Spleen (tissue), 11 donors: ENCODE results near the gene TMCC1. TPM values are rescaled to one million over a fixed set of nuclear protein-coding genes. Genes with fewer than 3 reads are reported as not detected.

Source experiments
- DNase-seq: peaks from one replicate; pipeline ENCODE4 v3.0.0-alpha.2; 2020
- H3K27ac ChIP-seq, 8 donors: fragments of 200-600 bp; sonication (generic) in 7 of 8; 1 replicate in 4 of 8; 2 replicates in 4 of 8; pipeline versions ENCODE4 v1.5.0 to v1.8.0; 2016 to 2021; ENCODE audit warnings: inconsistent platforms in 4 of 8, mild to moderate bottlenecking in 4 of 8, moderate library complexity in 1 of 8
- H3K27me3 ChIP-seq, 7 donors: fragments of 200-600 bp; sonication (generic) in 6 of 7; replicated peaks in 1 of 7; 1 replicate in 4 of 7; 2 replicates in 3 of 7; pipeline versions ENCODE4 v1.5.0 to v1.8.0; 2016 to 2021; ENCODE audit warnings: inconsistent platforms in 3 of 7, mild to moderate bottlenecking in 1 of 7
- H3K36me3 ChIP-seq, 6 donors: fragments of 200-600 bp; sonication (generic) in 5 of 6; 1 replicate in 4 of 6; 2 replicates in 2 of 6; pipeline versions ENCODE4 v1.5.0 to v1.8.0; 2016 to 2021; ENCODE audit warnings: inconsistent platforms in 2 of 6
- H3K4me1 ChIP-seq, 6 donors: fragments of 200-600 bp; sonication (generic) in 5 of 6; 1 replicate in 3 of 6; 2 replicates in 3 of 6; pipeline versions ENCODE4 v1.5.0 to v1.8.0; 2016 to 2021; ENCODE audit warnings: inconsistent platforms in 3 of 6
- H3K4me3 ChIP-seq, 8 donors: fragments of 200-600 bp; sonication (generic) in 7 of 8; 1 replicate in 4 of 8; 2 replicates in 4 of 8; pipeline versions ENCODE4 v1.5.0 to v1.8.0; 2016 to 2021; ENCODE audit warnings: inconsistent platforms in 4 of 8, mild to moderate bottlenecking in 4 of 8, moderate library complexity in 2 of 8
- H3K9me3 ChIP-seq, 8 donors: fragments of 200-600 bp; sonication (generic) in 7 of 8; 1 replicate in 4 of 8; 2 replicates in 4 of 8; pipeline versions ENCODE4 v1.5.0 to v1.8.0; 2016 to 2021; ENCODE audit warnings: inconsistent platforms in 4 of 8
- POLR2A ChIP-seq, 3 donors: fragments of 450-650 bp; IDR thresholded peaks; one replicate each; pipeline ENCODE4 v1.5.1; 2017; ENCODE audit warnings: antibody characterized with exemption in 3 of 3, mild to moderate bottlenecking in 1 of 3
- POLR2AphosphoS5 ChIP-seq, 3 donors: sonication (generic); formaldehyde crosslinking; IDR thresholded peaks; one replicate each; pipeline ENCODE4 v1.5.1; 2017; ENCODE audit warnings: antibody characterized with exemption in 3 of 3
- WGBS, 5 donors: extraction: QIAGEN DNeasy Blood & Tissue Kit in 3 of 5; methylation state at CpG; one replicate each; pipeline versions ENCODE4 v1.1.5 to v1.1.7; 2013 to 2018; 5-methylcytosine and 5-hydroxymethylcytosine counted together
- intact Hi-C: fragments of 100-400 bp; cut with DNase I; formaldehyde crosslinking; loops from one replicate; pipeline ENCODE4 v1.15.0; 2023; ENCODE audit warnings: low total_unique reads
- polyA plus RNA-seq, 3 donors: library from polyadenylated mRNA; stranded (reverse); fragments of 200-250 nt; gene quantifications; one replicate each; pipeline ENCODE4 v1.2.1, GENCODE V29; 2013
- total RNA-seq, 7 donors: library from RNA; depleted of rRNA in 3 of 7; stranded (reverse); fragments of >200 nt in 3 of 7; fragmentation: NEBNext Ultra II Directional in 4 of 7; extraction: Animal tissue kit (Norgen Biotek cat#: 25700) in 4 of 7; gene quantifications; one replicate each; pipeline versions ENCODE4 v1.1.0 to v1.2.1, GENCODE V29; 2016 to 2021
- TF ChIP-seq, protein P1 (sequence below), 11 experiments: fragments of 200-600 bp in 7 of 11; fragments of 450-650 bp in 4 of 11; sonication (generic) in 4 of 11; IDR thresholded peaks in 8 of 11; conservative IDR thresholded peaks in 3 of 11; 1 replicate in 7 of 11; 2 replicates in 4 of 11; pipeline versions ENCODE4 v1.4.0 to v1.8.0; 2016 to 2021; ENCODE audit warnings: antibody characterized with exemption in 11 of 11, inconsistent platforms in 4 of 11, mild to moderate bottlenecking in 1 of 11
- donor health status: healthy with polysubstance abuse.
- donor health status: DM: no; HTN: no; CAD: no; lungs with moderate emphysema.
- donor health status: DM: no; HTN: no; CAD: no.
- donor health status: Bipolar disorder and iron deficiency.
- donor health status: healthy.
- donor health status: DM: no; HTN: no; CAD: no.
- donor health status: DM: yes; HTN: yes; CAD: no.

Gene TMCC1
- total and polyA plus RNA-seq, 10 donors = 4.5 to 45.5 (median 32.5) TPM

DNA sequence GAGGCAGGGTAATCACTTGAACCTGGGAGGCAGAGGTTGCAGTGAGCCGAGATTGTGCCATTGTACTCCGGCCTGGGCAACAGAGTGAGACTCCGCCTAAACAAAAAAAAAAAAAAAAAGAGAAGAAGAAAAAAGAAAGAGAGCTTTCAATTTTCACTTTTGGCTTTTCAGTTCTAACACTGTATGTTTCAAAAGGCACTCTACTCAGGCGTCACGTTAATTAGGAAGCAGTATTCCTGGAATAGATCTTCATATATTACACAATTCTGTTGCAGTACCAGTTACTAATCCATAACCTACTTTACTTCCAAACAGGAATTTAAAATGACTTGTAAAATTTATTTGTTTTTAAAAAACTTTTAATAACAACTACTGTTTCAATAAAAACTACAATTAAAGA is 155.3 kb downstream of the TMCC1 start:
- no peaks in the 10 kb centered on the region for H3K27me3 ChIP-seq
- TF ChIP-seq POLR2A (IDR thresholded peaks at IDR 0.05) (no peak), POLR2AphosphoS5 (IDR thresholded peaks at IDR 0.05) (no peak)
- TF ChIP-seq, protein P1, sequence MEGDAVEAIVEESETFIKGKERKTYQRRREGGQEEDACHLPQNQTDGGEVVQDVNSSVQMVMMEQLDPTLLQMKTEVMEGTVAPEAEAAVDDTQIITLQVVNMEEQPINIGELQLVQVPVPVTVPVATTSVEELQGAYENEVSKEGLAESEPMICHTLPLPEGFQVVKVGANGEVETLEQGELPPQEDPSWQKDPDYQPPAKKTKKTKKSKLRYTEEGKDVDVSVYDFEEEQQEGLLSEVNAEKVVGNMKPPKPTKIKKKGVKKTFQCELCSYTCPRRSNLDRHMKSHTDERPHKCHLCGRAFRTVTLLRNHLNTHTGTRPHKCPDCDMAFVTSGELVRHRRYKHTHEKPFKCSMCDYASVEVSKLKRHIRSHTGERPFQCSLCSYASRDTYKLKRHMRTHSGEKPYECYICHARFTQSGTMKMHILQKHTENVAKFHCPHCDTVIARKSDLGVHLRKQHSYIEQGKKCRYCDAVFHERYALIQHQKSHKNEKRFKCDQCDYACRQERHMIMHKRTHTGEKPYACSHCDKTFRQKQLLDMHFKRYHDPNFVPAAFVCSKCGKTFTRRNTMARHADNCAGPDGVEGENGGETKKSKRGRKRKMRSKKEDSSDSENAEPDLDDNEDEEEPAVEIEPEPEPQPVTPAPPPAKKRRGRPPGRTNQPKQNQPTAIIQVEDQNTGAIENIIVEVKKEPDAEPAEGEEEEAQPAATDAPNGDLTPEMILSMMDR (IDR thresholded peaks at IDR 0.05 in 8 of 11, conservative IDR thresholded peaks at IDR 0.05 in 3 of 11) = no peak
- intact Hi-C loops = no loop called here
- H3K4me3 ChIP-seq = no peak overlapping the region
- H3K9me3 ChIP-seq = no peaks in the 10 kb centered on the region
- DNase-seq = no peak
- H3K27ac ChIP-seq = no peak overlapping the region
- 57 to 65% (median 61%) methylated on average over 5 of the region's 5 CpGs for WGBS, 5 donors
- H3K4me1 ChIP-seq = peaks cover 0 to 29% (median 9%) of the 10 kb centered on the region in 6 donors
- no peaks in the 10 kb centered on the region for H3K36me3 ChIP-seq

DNA sequence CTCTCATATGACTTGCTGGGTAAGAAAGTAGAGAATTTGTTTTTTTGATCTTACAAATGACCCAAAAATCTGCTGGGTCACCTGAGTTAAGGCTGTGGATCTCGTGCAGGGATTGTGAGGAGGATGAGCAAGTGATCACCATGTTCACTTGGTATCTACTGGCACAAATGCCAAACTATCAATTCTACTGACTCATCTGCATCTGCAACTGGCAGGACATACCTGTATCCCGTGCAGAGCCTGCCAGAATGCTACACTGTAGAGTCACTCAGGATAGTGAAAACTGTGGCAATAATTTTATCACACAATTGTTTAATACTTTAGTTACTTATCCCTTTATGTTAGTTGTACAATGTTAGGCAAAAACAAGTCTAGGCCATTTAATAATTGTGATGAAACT is 157.4 kb downstream of the TMCC1 start:
- 81 to 98% (median 91%) methylated on average over 2 of the region's 2 CpGs for WGBS, 5 donors
- no peak for DNase-seq
- no peak for TF ChIP-seq POLR2A (IDR thresholded peaks at IDR 0.05)
- no peak for TF ChIP-seq POLR2AphosphoS5 (IDR thresholded peaks at IDR 0.05)
- TF ChIP-seq, protein P1 (IDR thresholded peaks at IDR 0.05 in 8 of 11, conservative IDR thresholded peaks at IDR 0.05 in 3 of 11) = no peak

GRCh38 chr3:129735638-129736037 is 157.9 kb downstream of the TMCC1 start:
- DNase-seq = no peak
- H3K27ac ChIP-seq = no peak overlapping the region
- intact Hi-C loops = no loop called here
- H3K4me3 ChIP-seq = no peak overlapping the region
- H3K4me1 ChIP-seq = peaks cover 0 to 13% (median 6%) of the 10 kb centered on the region in 6 donors
- WGBS, 5 donors = 91 to 98% (median 94%) methylated on average over 4 of the region's 4 CpGs
- H3K27me3 ChIP-seq = no peaks in the 10 kb centered on the region
- no peaks in the 10 kb centered on the region for H3K9me3 ChIP-seq
- TF ChIP-seq, protein P1 (IDR thresholded peaks at IDR 0.05 in 8 of 11, conservative IDR thresholded peaks at IDR 0.05 in 3 of 11) = no peak
- no peak for TF ChIP-seq POLR2AphosphoS5 (IDR thresholded peaks at IDR 0.05)
- H3K36me3 ChIP-seq = no peaks in the 10 kb centered on the region

More for the DNA sequence above, 157.4 kb downstream of the TMCC1 start:
- intact Hi-C loops = no loop called here
- no peak overlapping the region for H3K4me3 ChIP-seq
- H3K36me3 ChIP-seq = no peaks in the 10 kb centered on the region
- peaks cover 0 to 13% (median 8%) of the 10 kb centered on the region in 6 donors for H3K4me1 ChIP-seq
- no peak overlapping the region for H3K27ac ChIP-seq
- H3K27me3 ChIP-seq = no peaks in the 10 kb centered on the region
- H3K9me3 ChIP-seq = no peaks in the 10 kb centered on the region

DNA sequence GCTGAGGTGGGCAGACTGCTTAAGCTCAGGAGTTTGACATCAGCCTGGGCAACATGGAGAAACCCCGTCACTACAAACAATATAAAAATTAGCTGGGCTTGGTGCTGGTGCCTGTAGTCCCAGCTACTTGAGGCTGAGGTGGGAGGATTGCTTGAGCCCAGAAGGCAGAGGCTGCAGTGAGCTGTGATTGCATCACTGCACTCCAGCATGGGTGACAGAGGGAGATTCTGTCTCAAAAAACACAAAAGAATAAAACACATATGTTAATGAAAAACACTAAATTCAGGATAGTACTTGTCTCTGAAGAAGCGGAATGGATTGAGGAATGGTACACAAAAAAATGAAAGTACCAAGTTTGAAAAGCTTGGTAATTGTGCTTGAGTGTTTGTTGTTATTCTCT is 159.1 kb downstream of the TMCC1 start:
- whole genome bisulfite sequencing, 5 donors = 87 to 97% (median 97%) methylated on average over 2 of the region's 2 CpGs
- no peaks in the 10 kb centered on the region for H3K9me3 ChIP-seq
- H3K36me3 ChIP-seq = no peaks in the 10 kb centered on the region
- no peak overlapping the region for H3K27ac ChIP-seq
- TF ChIP-seq, protein P1 (IDR thresholded peaks at IDR 0.05 in 8 of 11, conservative IDR thresholded peaks at IDR 0.05 in 3 of 11) = no peak
- TF ChIP-seq POLR2AphosphoS5 (IDR thresholded peaks at IDR 0.05) = no peak
- TF ChIP-seq POLR2A (IDR thresholded peaks at IDR 0.05) = no peak
- H3K4me3 ChIP-seq = no peak overlapping the region
- intact Hi-C loops = no loop called here
- no peak for DNase-seq
- no peaks in the 10 kb centered on the region for H3K27me3 ChIP-seq
- H3K4me1 ChIP-seq = peaks cover 0 to 13% (median 6%) of the 10 kb centered on the region in 6 donors
